ENCODE measurements around the gene CHCHD3.

DNA sequence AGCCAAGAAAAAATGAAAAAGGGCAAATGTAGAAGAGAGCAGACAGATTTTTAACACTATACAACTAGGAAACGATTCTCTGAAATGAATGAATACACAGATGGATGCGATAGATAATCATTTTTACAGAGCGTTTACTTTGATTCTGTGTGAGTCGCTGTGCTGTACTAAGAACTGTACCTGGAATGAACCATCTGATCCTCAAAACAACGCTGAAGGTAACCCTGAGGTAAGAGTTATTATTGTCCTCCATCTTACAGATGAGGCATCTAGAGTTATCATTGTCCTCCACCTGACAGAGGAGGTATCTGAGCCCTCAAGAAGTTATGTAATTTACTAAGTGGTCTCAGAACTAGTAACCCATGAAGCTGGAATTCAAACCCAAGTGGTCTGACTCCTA lies 80.2 kb downstream of the CHCHD3 start:
- TF ChIP-seq, protein P1, sequence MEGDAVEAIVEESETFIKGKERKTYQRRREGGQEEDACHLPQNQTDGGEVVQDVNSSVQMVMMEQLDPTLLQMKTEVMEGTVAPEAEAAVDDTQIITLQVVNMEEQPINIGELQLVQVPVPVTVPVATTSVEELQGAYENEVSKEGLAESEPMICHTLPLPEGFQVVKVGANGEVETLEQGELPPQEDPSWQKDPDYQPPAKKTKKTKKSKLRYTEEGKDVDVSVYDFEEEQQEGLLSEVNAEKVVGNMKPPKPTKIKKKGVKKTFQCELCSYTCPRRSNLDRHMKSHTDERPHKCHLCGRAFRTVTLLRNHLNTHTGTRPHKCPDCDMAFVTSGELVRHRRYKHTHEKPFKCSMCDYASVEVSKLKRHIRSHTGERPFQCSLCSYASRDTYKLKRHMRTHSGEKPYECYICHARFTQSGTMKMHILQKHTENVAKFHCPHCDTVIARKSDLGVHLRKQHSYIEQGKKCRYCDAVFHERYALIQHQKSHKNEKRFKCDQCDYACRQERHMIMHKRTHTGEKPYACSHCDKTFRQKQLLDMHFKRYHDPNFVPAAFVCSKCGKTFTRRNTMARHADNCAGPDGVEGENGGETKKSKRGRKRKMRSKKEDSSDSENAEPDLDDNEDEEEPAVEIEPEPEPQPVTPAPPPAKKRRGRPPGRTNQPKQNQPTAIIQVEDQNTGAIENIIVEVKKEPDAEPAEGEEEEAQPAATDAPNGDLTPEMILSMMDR (IDR thresholded peaks at IDR 0.05) = no peak
- no peak for TF ChIP-seq ZFX (IDR thresholded peaks at IDR 0.05; ENCODE audit: borderline replicate concordance)

Measured in 22Rv1 (cell line).